Measurements from ENCODE around the gene FAF1. TPM values are rescaled to one million over a fixed set of nuclear protein-coding genes. Genes with fewer than 3 reads are reported as not detected.

Gene FAF1
- total and polyA plus RNA-seq, 2 of the 8 experiments (the other 6 are each of a cell fraction or from before 2014, with no cell fraction given), result 10.8 to 65.9 TPM

GRCh38 chr1:50490640-50491039 lies 469.4 kb downstream of the FAF1 start (continued):
- no peak for TF ChIP-seq EZH2 (IDR thresholded peaks at IDR 0.05; ENCODE audit: low read depth, low read length, severe bottlenecking)
- TF ChIP-seq KDM1A (IDR thresholded peaks at IDR 0.05; ENCODE audit: borderline replicate concordance, low read length), result no peak
- no peak for TF ChIP-seq CHD2 (IDR thresholded peaks at IDR 0.05; ENCODE audit: low read length)
- no peak for TF ChIP-seq TCF12 (IDR thresholded peaks at IDR 0.05; ENCODE audit: low read depth, low read length)
- no peak for TF ChIP-seq BRCA1 (IDR thresholded peaks at IDR 0.05; ENCODE audit: low read depth, low read length)
- no peak for TF ChIP-seq GABPA (IDR thresholded peaks at IDR 0.05; ENCODE audit: borderline replicate concordance, insufficient read depth, low read length)

Measured in H1 (cell line).